Effector memory CD4-positive, alpha-beta T cell (primary cell): Measurements from ENCODE around the gene NPHS1.
A peak's percentile ranks its signal among the peaks of the same experiment; 100 is the strongest.
"Not testable (repeated sequence)": the region's sequence is repeated elsewhere in the genome, so short reads cannot be mapped to it uniquely, and the experiment has no call there.

Experiments used
- DNase-seq, 3 donors: peaks; one replicate each; pipeline ENCODE4 v3.0.0-alpha.2; 2020
- H3K27ac ChIP-seq: 2 replicates; pipeline ENCODE4 v1.7.0; 2013; ENCODE audit warnings: mild to moderate bottlenecking, low read length, moderate library complexity; ENCODE audit not compliant: insufficient read depth, poor library complexity, severe bottlenecking
- H3K27me3 ChIP-seq: replicated peaks from 2 replicates; pipeline ENCODE4 v1.7.0; 2013; ENCODE audit warnings: mild to moderate bottlenecking, low read length; ENCODE audit not compliant: insufficient read depth, control insufficient read depth, poor library complexity, severe bottlenecking
- H3K36me3 ChIP-seq: 2 replicates; pipeline ENCODE4 v1.7.0; 2013; ENCODE audit warnings: mild to moderate bottlenecking, low read length, moderate library complexity; ENCODE audit not compliant: control insufficient read depth, insufficient read depth
- H3K4me1 ChIP-seq: 2 replicates; pipeline ENCODE4 v1.7.0; 2013; ENCODE audit warnings: low read length, mild to moderate bottlenecking; ENCODE audit not compliant: control insufficient read depth, insufficient read depth, poor library complexity, severe bottlenecking
- H3K4me3 ChIP-seq: 2 replicates; pipeline ENCODE4 v1.7.0; 2013; ENCODE audit warnings: low read length, low read depth, mild to moderate bottlenecking; ENCODE audit not compliant: insufficient read depth, poor library complexity, severe bottlenecking
- H3K9me3 ChIP-seq: 2 replicates; pipeline ENCODE4 v1.7.0; 2013; ENCODE audit warnings: mild to moderate bottlenecking, low read length, moderate library complexity; ENCODE audit not compliant: control insufficient read depth

The NPHS1 gene

GRCh38 chr19:35874392-35874930, 22.2 kb upstream of the NPHS1 start:
- peaks cover 16% of the 10 kb centered on the region for H3K27me3 ChIP-seq
- H3K9me3 ChIP-seq: no peaks in the 10 kb centered on the region
- no peaks in the 10 kb centered on the region for H3K36me3 ChIP-seq
- no peak overlapping the region for H3K4me3 ChIP-seq
- peaks cover 10% of the 10 kb centered on the region for H3K4me1 ChIP-seq
- DNase-seq: no peak
- no peak overlapping the region for H3K27ac ChIP-seq

GRCh38 chr19:35872180-35872579, 19.9 kb upstream of the NPHS1 start:
- DNase-seq: no peak
- H3K36me3 ChIP-seq: no peaks in the 10 kb centered on the region
- H3K4me1 ChIP-seq: peaks cover 20% of the 10 kb centered on the region
- no peak overlapping the region for H3K27ac ChIP-seq
- H3K27me3 ChIP-seq: peaks cover 8% of the 10 kb centered on the region
- H3K9me3 ChIP-seq: no peaks in the 10 kb centered on the region
- H3K4me3 ChIP-seq: no peak overlapping the region

- Histone ChIP-seq H3K36me3 (no peaks in the 10 kb centered on the region), H3K27ac (no peak overlapping the region), H3K27me3 (peaks cover 8% of the 10 kb centered on the region), H3K9me3 (no peaks in the 10 kb centered on the region), H3K4me3 (no peak overlapping the region), H3K4me1 (peaks cover 20% of the 10 kb centered on the region)
- no peak for DNase-seq
These were observed 19.3 kb upstream of the NPHS1 start for GRCh38 chr19:35871611-35872010.

- no peak overlapping the region for H3K4me3 ChIP-seq
- H3K27ac ChIP-seq: no peak overlapping the region
- peaks cover 20% of the 10 kb centered on the region for H3K4me1 ChIP-seq
- peaks cover 8% of the 10 kb centered on the region for H3K27me3 ChIP-seq
- H3K9me3 ChIP-seq: no peaks in the 10 kb centered on the region
- H3K36me3 ChIP-seq: no peaks in the 10 kb centered on the region
- DNase-seq: no peak
These were observed 18.5 kb upstream of the NPHS1 start for GRCh38 chr19:35870798-35871197.

- not testable (repeated sequence) for H3K27me3 ChIP-seq, H3K36me3 ChIP-seq, H3K9me3 ChIP-seq, H3K27ac ChIP-seq
- peaks cover 20% of the 10 kb centered on the region for H3K4me1 ChIP-seq
- DNase-seq: peak in 1 of 3 donors; percentile 13
- H3K4me3 ChIP-seq: peak overlapping the region; percentile 44
These were observed 17.9 kb upstream of the NPHS1 start for GRCh38 chr19:35870124-35870736.

GRCh38 chr19:35869327-35870123, 17.2 kb upstream of the NPHS1 start:
- Histone ChIP-seq H3K36me3 (no peaks in the 10 kb centered on the region), H3K4me1 (peaks cover 20% of the 10 kb centered on the region), H3K27me3 (peaks cover 8% of the 10 kb centered on the region), H3K27ac (no peak overlapping the region), H3K9me3 (no peaks in the 10 kb centered on the region), H3K4me3 (peak overlapping the region; percentile 44)
- DNase-seq: peak; percentile 63 to 71 (median 66)

GRCh38 chr19:35868823-35869326, 16.6 kb upstream of the NPHS1 start:
- no peak for DNase-seq
- H3K4me1 ChIP-seq: peaks cover 20% of the 10 kb centered on the region
- peak overlapping the region; percentile 44 for H3K4me3 ChIP-seq
- peaks cover 8% of the 10 kb centered on the region for H3K27me3 ChIP-seq
- no peak overlapping the region for H3K27ac ChIP-seq
- H3K9me3 ChIP-seq: no peaks in the 10 kb centered on the region
- H3K36me3 ChIP-seq: no peaks in the 10 kb centered on the region

GRCh38 chr19:35868172-35868822, 16.0 kb upstream of the NPHS1 start, which contains the start of gene APLP1:
Gene APLP1, plus strand, starts transcription at chr19:35868574. Its CDS starts 63 bp downstream, at chr19:35868637.
- peaks cover 8% of the 10 kb centered on the region for H3K27me3 ChIP-seq

GRCh38 chr19:35863018-35863417, 10.7 kb upstream of the NPHS1 start:
- Histone ChIP-seq H3K4me1 (no peaks in the 10 kb centered on the region), H3K27ac (no peak overlapping the region), H3K27me3 (peaks cover 13% of the 10 kb centered on the region), H3K4me3 (no peak overlapping the region), H3K9me3 (no peaks in the 10 kb centered on the region), H3K36me3 (no peaks in the 10 kb centered on the region)
- DNase-seq: no peak

More at GRCh38 chr19:35868172-35868822, 16.0 kb upstream of the NPHS1 start, which contains the start of gene APLP1:
- H3K4me1 ChIP-seq: peaks cover 20% of the 10 kb centered on the region
- peak; percentile 30 to 49 (median 43) for DNase-seq
- no peak within 1 kb of the TSS for H3K27ac ChIP-seq
- H3K9me3 ChIP-seq: no peaks in the 10 kb centered on the region
- no peaks in the 10 kb centered on the region for H3K36me3 ChIP-seq
- H3K4me3 ChIP-seq: peak within 1 kb of the TSS; percentile 44
